Smooth muscle cell (in vitro differentiated cells): ENCODE measurements around the gene P3H3. TPM values are rescaled to one million over a fixed set of nuclear protein-coding genes. Genes with fewer than 3 reads are reported as not detected.

ENCODE experiments used
- DNase-seq: peaks from one replicate; lab custom pipeline; 2025; ENCODE audit not compliant: unreplicated experiment; lab: John Stamatoyannopoulos, UW
- H2AFZ ChIP-seq: fragments of 200-600 bp; sonication (generic); 2 replicates; pipeline ENCODE4 v1.6.0; 2016; ENCODE audit warnings: antibody characterized with exemption, low read depth, mild to moderate bottlenecking
- H3F3A ChIP-seq: fragments of 200-600 bp; sonication (generic); 2 replicates; pipeline ENCODE4 v1.6.0; 2017; ENCODE audit warnings: antibody characterized with exemption, low read depth
- H3K27ac ChIP-seq: fragments of 200-600 bp; sonication (generic); 2 replicates; pipeline ENCODE4 v1.5.1; 2016; ENCODE audit warnings: low read depth, mild to moderate bottlenecking
- H3K27me3 ChIP-seq: fragments of 200-600 bp; sonication (generic); 2 replicates; pipeline ENCODE4 v1.6.1; 2016; ENCODE audit warnings: low read depth, mild to moderate bottlenecking
- H3K36me3 ChIP-seq: fragments of 200-600 bp; sonication (generic); 2 replicates; pipeline ENCODE4 v1.5.1; 2016; ENCODE audit warnings: low read depth
- H3K4me1 ChIP-seq: fragments of 200-600 bp; sonication (generic); 2 replicates; pipeline ENCODE4 v1.5.1; 2016; ENCODE audit warnings: low read depth
- H3K4me2 ChIP-seq: fragments of 200-600 bp; sonication (generic); 2 replicates; pipeline ENCODE4 v1.6.0; 2016; ENCODE audit warnings: mild to moderate bottlenecking
- H3K4me3 ChIP-seq: fragments of 200-600 bp; sonication (generic); 2 replicates; pipeline ENCODE4 v1.5.1; 2016; ENCODE audit warnings: mild to moderate bottlenecking
- H3K79me2 ChIP-seq: fragments of 200-600 bp; sonication (generic); 2 replicates; pipeline ENCODE4 v1.6.0; 2016; ENCODE audit warnings: low read depth, mild to moderate bottlenecking
- H3K9ac ChIP-seq: fragments of 200-600 bp; sonication (generic); 2 replicates; pipeline ENCODE4 v1.6.0; 2016; ENCODE audit warnings: low read depth
- H3K9me3 ChIP-seq: fragments of 200-600 bp; sonication (generic); replicated peaks from 2 replicates; pipeline ENCODE4 v1.5.1; 2016; ENCODE audit warnings: low read depth
- H4K20me1 ChIP-seq: fragments of 200-600 bp; sonication (generic); 2 replicates; pipeline ENCODE4 v1.6.0; 2016; ENCODE audit warnings: low read depth
- CTCF ChIP-seq: fragments of 200-600 bp; sonication (generic); IDR thresholded peaks from 2 replicates; pipeline ENCODE4 v1.5.1; 2017; ENCODE audit warnings: borderline replicate concordance, mild to moderate bottlenecking, antibody characterized with exemption; ENCODE audit not compliant: insufficient read depth, poor library complexity, severe bottlenecking
- WGBS: methylation state at CpG from one replicate; pipeline ENCODE4 v1.1.7; 2016; ENCODE audit warnings: low lambda C conversion rate; 5-methylcytosine and 5-hydroxymethylcytosine counted together
- polyA plus RNA-seq: library from polyadenylated mRNA; unstranded; fragments of >200 nt; fragmentation: Nextera tagmentation; extraction: Ambion mirVana; gene quantifications from 2 replicates; pipeline ENCODE4 v1.2.1, GENCODE V29; 2016
- total RNA-seq: library from RNA; depleted of rRNA; stranded (reverse); fragments of >200 nt; gene quantifications from 2 replicates; pipeline ENCODE4 v1.2.3, GENCODE V29; 2014

The P3H3 gene
- total and polyA plus RNA-seq, 2 experiments from 2014 or later: 42.8 to 108 TPM

DNA sequence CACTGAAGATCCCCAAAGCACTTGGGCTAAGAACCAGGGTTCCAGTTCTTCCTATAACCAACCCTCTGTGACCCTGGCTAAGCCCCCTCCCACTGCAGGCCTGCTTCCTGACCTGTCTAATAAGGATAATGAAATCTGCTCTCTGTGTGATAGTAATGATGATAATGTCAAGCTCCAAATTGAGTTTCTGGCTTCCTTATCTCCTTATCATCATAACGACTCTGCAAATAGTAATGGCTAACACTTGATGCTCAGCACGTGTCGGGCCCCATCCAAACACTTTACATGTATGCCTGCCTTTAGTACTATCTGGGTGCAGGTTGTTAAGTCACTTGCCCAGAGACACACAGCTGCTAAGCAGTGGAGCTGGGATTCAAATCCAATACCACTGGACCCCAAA lies 11.6 kb upstream of the P3H3 start:
- Histone ChIP-seq H3K4me3 (no peak overlapping the region), H3K27ac (no peak overlapping the region), H3K36me3 (no peaks in the 10 kb centered on the region), H4K20me1 (no peaks in the 10 kb centered on the region), H3K27me3 (no peaks in the 10 kb centered on the region), H3K4me2 (no peak overlapping the region), H3F3A (no peaks in the 10 kb centered on the region), H3K4me1 (peaks cover 18% of the 10 kb centered on the region), H3K79me2 (no peaks in the 10 kb centered on the region), H3K9me3 (no peaks in the 10 kb centered on the region), H2AFZ (no peak overlapping the region), H3K9ac (no peak overlapping the region)
- no peak for DNase-seq
- 82% methylated on average over 3 of the region's 3 CpGs for WGBS
- no peak for TF ChIP-seq CTCF

GRCh38 chr12:6817098-6817497 lies 11.1 kb upstream of the P3H3 start:
- 91% methylated on average over 8 of the region's 8 CpGs for WGBS
- no peak overlapping the region for H3K9ac ChIP-seq
- H3K4me3 ChIP-seq: no peak overlapping the region
- H3K27ac ChIP-seq: no peak overlapping the region
- H3K4me1 ChIP-seq: peaks cover 22% of the 10 kb centered on the region
- no peaks in the 10 kb centered on the region for H4K20me1 ChIP-seq
- H3K79me2 ChIP-seq: no peaks in the 10 kb centered on the region
- H3K36me3 ChIP-seq: no peaks in the 10 kb centered on the region
- no peaks in the 10 kb centered on the region for H3K9me3 ChIP-seq
- H3K27me3 ChIP-seq: no peaks in the 10 kb centered on the region
- TF ChIP-seq CTCF: no peak
- no peak overlapping the region for H3K4me2 ChIP-seq
- DNase-seq: no peak
- no peaks in the 10 kb centered on the region for H3F3A ChIP-seq
- H2AFZ ChIP-seq: no peak overlapping the region

GRCh38 chr12:6817662-6818157 lies 10.5 kb upstream of the P3H3 start:
- peaks cover 23% of the 10 kb centered on the region for H3K4me1 ChIP-seq
- no peaks in the 10 kb centered on the region for H3K9me3 ChIP-seq
- no peak overlapping the region for H3K27ac ChIP-seq
- H4K20me1 ChIP-seq: no peaks in the 10 kb centered on the region
- no peaks in the 10 kb centered on the region for H3K79me2 ChIP-seq
- WGBS: 93% methylated on average over 20 of the region's 20 CpGs
- TF ChIP-seq CTCF: no peak
- H3K9ac ChIP-seq: no peak overlapping the region
- no peak for DNase-seq
- no peak overlapping the region for H2AFZ ChIP-seq
- H3K27me3 ChIP-seq: peaks cover 2% of the 10 kb centered on the region
- H3K36me3 ChIP-seq: no peaks in the 10 kb centered on the region
- no peak overlapping the region for H3K4me2 ChIP-seq
- H3F3A ChIP-seq: no peaks in the 10 kb centered on the region
- no peak overlapping the region for H3K4me3 ChIP-seq

- Histone ChIP-seq H3K79me2 (no peaks in the 10 kb centered on the region), H3K27ac (no peak overlapping the region), H3K36me3 (no peaks in the 10 kb centered on the region), H3F3A (no peaks in the 10 kb centered on the region), H3K4me1 (peaks cover 25% of the 10 kb centered on the region), H3K9me3 (no peaks in the 10 kb centered on the region), H3K4me2 (no peak overlapping the region), H2AFZ (no peak overlapping the region), H3K4me3 (no peak overlapping the region), H3K27me3 (peaks cover 5% of the 10 kb centered on the region), H3K9ac (no peak overlapping the region), H4K20me1 (no peaks in the 10 kb centered on the region)
- no peak for DNase-seq
- no peak for TF ChIP-seq CTCF
- 69% methylated on average over 10 of the region's 10 CpGs for WGBS
Measured at GRCh38 chr12:6818222-6818621, 10.0 kb upstream of the P3H3 start.
